PFSK-1 (cell line): ENCODE measurements around the gene ADAMTS4.

Experiments
- POLR2AphosphoS5 ChIP-seq: IDR thresholded peaks from 2 replicates; pipeline ENCODE4 v1.6.1; 2012; ENCODE audit warnings: low read depth, mild to moderate bottlenecking, control low read depth, low read length, moderate library complexity
- TF ChIP-seq, protein P1 (sequence below), 2 experiments: IDR thresholded peaks; 2 replicates each; pipeline versions ENCODE4 v1.6.1 to v1.8.0; 2011 to 2012; ENCODE audit warnings: low read depth in 2 of 2, low read length in 2 of 2, control low read depth in 1 of 2, inconsistent platforms in 1 of 2, mild to moderate bottlenecking in 1 of 2, moderate library complexity in 1 of 2; ENCODE audit not compliant: insufficient read depth in 1 of 2

GRCh38 chr1:161173711-161174110 lies 25.1 kb downstream of the ADAMTS4 start:
- TF ChIP-seq, protein P1, sequence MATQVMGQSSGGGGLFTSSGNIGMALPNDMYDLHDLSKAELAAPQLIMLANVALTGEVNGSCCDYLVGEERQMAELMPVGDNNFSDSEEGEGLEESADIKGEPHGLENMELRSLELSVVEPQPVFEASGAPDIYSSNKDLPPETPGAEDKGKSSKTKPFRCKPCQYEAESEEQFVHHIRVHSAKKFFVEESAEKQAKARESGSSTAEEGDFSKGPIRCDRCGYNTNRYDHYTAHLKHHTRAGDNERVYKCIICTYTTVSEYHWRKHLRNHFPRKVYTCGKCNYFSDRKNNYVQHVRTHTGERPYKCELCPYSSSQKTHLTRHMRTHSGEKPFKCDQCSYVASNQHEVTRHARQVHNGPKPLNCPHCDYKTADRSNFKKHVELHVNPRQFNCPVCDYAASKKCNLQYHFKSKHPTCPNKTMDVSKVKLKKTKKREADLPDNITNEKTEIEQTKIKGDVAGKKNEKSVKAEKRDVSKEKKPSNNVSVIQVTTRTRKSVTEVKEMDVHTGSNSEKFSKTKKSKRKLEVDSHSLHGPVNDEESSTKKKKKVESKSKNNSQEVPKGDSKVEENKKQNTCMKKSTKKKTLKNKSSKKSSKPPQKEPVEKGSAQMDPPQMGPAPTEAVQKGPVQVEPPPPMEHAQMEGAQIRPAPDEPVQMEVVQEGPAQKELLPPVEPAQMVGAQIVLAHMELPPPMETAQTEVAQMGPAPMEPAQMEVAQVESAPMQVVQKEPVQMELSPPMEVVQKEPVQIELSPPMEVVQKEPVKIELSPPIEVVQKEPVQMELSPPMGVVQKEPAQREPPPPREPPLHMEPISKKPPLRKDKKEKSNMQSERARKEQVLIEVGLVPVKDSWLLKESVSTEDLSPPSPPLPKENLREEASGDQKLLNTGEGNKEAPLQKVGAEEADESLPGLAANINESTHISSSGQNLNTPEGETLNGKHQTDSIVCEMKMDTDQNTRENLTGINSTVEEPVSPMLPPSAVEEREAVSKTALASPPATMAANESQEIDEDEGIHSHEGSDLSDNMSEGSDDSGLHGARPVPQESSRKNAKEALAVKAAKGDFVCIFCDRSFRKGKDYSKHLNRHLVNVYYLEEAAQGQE (IDR thresholded peaks at IDR 0.05; ENCODE audit: insufficient read depth in 1 of 2, low read depth in 2 of 2, low read length in 2 of 2): no peak
- no peak for TF ChIP-seq POLR2AphosphoS5
